RKO (cell line): ENCODE data around the gene GALK2.
A peak's percentile ranks its signal among the peaks of the same experiment; 100 is the strongest.

Source experiments
- DNase-seq: peaks from one replicate; pipeline ENCODE4 v3.0.0-alpha.2; 2016; ENCODE audit warnings: low spot score

Gene GALK2

DNA sequence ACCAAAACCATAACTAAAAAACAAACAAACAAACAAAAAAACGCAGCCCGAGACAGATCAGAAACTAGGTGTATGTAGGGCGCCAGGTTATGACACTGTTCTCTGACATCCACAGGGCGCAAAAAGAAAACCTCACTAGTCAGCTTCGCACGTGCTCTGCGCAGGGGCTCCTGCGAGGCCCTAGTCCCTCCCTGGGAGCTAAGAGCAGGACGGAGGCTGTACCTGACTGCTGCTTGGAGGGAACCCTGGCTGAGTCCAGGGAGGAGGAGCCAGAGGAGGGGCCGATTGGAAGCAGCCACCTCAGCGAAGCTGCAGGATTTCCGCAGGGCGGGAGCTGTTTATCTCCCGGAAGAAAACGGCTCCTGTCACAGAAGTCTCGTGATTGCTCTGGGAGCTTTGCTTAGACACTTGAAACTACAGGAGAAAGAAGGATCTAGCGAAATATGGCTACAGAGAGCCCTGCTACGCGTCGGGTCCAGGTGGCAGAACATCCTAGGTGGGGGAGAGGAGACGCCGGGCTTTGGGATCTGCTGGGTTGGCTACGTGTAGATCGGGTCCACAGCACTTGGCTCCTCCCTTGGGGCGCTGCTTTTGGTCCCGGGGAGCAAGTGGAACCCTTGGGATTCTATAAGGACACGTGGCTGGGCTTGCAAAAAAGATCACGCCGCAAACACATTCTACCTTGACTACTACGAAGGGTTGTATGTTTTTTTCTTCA, at the start of gene GALK2:
Gene GALK2, plus strand, starts transcription at position 368 of the 718 bp plus-strand sequence. Its CDS starts 76 bp downstream, at position 444.
- DNase-seq: peak; percentile 95

DNA sequence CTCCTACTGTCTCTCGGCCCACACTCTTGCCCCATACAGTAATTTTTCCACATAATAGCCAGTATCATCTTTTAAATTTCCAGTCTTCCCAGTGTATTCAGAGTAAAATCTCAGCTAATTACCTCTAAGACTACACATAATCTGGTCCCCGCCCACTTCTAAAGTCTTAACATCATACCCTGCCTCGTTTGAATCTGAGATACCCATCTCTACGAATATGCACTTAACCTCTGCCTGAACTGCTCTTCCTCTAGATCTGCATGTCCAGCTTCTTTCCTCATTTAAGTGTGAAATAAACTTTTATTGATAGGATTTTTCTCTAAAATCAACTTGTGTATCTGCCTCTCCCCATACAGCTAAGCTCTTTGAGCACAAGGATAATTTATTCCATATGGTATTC, 49.2 kb upstream of the GALK2 start:
- DNase-seq: no peak

DNA sequence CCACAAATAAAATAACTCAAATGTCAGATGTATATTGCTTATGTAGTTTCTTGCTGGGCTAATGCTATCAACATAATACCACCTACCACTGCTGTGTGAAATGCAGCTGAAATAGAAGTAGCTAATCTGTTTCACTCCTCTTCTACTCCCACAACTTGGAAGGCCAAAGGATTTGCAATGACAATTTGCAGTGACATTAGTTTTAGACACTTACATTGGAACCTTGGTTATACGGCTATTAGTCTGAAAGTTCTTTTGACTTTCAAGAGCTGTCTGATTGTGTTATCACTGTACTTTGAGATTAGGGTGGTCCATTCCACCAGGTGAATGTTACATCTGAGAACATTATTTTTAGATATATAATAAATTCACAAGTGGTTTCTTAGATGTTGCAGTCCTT, 48.1 kb upstream of the GALK2 start:
- DNase-seq: no peak

DNA sequence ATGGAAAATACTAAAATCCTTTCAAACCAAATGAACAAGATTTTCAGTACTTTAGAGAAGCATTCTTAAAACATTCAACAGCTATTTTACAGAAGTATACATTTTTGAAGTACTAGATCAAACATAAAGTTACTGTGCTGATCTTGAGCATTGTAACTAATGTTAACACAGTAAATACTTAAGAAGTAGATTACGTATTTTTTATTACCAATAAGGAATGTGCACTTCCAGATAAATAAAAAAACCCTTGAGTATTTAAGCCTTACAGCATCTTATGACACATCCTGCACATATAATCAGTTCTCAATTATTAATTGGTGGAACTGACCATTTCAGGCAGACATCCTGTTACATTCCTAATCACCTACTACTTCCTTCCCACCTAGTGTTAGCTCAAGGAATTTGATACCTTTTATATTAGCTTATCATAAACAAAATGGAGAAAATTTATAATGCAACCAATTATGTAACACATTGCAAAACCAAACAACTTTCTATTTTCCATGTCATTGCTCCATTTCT, 47.4 kb upstream of the GALK2 start:
- no peak for DNase-seq

DNA sequence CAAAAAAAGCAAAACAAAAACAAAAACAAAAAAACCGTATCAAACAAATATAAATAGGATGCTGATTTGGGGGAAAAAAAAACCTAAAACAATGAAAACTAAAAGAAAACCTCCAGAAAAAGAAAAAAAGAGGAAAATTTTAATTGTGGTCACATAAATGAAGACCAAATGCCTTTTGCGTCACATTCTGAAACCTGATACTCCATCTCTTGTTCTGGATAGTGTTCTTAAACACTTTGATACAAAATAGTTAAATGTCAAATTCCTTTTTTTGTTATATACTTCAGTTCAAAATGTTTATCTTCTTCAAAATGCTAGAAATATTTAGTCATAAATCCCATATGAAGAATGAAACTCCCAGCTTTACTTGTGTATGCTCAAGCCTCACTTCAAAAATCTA, 45.7 kb upstream of the GALK2 start:
- no peak for DNase-seq

DNA sequence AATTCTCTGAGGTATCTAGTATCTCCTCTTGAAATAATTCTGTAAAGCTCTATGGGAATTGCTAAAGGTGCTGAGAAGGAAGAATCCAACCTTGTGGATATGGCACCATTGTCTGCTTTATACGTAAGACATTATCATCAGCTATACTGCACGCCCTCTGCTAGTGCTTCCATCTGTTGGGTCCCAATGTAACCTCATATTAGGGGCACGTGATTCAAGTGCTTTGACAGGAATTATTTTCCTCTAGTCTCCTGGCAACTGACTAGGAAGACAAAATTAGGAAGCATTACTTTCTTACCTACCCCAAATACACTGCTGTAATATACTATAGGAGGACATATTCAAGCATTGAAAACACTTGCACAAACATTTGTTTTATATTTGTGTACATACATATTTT, 38.6 kb upstream of the GALK2 start:
- DNase-seq: no peak

DNA sequence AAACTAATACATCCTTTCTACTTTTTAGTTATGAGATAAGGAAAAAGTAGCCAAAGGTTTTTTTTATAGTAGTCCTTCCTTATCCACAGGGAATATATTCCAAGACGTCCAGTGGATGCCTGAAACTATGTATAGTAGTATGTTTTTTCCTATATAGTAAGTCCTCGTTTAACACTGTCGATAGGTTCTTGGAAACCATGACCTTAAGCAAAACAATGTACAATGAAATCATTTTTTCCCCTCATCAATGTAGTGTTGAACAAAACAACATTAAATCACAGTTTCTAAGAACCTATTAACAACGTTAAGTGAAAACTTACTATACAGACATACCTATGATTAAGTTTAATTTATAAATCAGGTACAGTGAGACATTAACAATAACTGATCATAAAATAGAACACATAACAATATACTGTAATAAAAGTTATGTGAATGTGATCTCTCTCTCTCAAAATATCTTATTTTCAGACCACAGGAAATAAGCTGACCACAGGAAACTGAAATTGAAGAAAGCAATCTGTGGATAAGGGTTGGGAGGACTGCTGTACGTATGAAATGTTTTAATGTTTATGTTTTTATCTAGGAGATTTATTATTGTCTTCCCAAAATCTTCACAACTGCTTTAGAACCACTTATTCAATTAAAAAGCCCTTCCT, 35.2 kb upstream of the GALK2 start:
- no peak for DNase-seq

DNA sequence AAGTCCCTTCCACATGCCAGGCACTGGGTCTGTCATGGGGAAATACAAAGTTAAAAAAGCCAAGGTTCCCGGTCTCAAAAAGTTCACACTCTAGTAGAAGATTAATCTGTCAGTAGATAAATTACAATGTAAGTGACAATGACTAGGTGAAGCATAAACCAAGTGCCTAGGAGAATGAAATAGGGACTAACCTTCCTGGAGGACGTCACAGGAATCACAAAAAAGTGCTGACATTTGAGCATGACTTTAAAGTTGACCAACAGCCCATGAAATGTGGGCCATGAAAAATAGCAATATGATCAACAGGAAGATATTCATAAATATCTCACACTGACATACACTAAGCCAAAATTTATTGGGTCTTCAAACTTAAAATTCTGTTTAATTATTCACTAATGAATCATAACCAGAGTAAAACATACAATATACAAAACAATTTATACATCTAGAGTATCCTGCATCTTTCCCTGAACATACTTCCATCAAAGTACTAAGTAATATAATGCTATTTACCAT, 34.6 kb upstream of the GALK2 start:
- DNase-seq: no peak

DNA sequence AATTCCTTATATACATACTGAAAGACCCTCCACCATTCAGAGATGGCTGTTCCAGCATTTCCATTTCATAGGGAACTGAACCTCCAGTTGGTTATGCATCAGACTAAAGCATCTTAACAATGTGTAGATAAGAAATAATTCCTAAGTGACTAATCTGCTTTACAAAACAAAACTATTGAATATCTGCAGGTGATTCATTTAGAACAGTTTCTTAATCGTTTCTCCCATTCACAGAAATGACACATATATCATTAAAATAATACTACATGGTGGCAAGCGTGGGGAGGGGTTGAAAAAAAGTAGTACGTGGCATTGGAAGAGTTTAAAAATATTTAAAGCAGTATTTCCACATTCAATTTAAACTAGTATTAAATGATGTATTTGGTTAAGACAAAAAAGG, 34.1 kb upstream of the GALK2 start:
- no peak for DNase-seq

DNA sequence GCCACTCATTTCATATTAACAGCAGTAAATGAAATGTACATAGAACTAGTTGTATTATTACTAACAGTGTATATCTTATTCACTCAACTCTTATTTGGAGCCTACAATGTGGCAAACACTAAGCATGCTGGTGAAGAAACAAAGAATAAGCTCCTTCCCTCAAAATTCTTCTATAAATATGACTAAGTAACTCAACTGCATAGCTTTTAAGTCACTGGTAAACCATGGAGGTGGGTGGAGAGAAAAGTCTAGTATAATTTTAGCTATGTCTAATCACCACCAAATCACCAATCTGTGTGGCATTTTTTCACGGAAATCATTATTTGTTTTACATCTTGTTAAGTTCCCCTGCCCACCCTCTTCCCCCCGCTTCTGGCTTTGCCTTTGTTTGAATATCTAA, 32.2 kb upstream of the GALK2 start:
- DNase-seq: no peak

DNA sequence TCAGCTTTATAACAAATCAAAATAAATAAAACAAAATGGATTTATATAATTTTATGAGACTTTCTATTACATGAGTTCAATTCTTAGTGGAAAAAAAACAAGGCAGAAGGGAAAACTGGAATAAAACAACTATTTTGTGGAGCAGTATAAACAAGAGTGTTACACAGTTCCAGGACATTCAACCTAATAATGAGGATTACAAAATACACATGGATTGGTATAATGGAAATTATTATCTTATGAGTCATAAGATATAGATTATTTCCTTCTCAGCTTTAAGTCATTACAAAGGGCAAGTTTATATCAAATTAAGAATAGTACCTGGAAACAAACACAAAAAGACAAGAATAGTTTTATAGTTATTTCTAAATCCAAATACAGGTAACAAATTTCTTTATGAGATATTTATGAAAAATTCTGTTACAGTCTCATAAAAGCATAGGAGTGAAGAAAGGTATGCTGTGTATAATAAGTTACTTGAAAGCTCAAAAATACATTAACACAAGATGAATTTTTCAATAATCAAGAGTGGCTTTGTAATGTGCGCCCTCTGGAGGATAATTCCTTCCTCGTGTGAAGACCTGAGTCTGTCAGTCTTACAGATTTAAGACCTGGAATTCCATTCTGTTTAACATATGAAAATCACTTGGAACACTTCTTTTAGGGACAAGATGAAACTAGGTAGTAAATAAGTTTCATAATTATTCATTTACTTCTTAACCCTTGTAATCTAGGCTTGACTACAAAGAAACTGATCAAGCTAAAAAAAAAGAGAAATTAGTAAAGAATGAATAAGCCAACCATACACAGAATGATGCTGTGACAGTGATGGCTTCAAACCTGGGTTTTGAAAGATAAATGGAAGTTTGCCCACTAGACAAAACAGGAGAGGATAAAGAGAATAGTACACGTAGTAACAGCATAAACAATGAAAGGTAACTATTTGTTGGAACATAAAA, 24.1 kb upstream of the GALK2 start:
- DNase-seq: peak; percentile 70

DNA sequence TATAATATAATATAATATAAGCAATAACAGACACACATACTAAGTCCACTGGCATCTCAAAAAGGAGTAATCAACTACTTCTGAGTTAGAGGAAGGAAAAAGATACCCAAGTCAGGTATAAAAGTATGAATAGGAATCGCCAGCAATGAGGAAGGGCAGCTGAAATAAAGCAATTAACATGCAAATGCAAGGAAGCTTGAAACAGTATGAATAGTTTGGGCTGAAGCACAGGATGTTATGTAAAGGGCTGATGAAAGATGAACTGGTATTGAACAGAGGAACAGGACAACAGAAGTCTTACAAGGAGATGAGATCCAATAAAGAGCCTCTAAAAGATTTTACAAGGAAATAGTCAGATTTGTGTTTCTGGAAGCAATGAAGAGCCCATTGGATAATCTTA, 21.7 kb upstream of the GALK2 start:
- DNase-seq: no peak

DNA sequence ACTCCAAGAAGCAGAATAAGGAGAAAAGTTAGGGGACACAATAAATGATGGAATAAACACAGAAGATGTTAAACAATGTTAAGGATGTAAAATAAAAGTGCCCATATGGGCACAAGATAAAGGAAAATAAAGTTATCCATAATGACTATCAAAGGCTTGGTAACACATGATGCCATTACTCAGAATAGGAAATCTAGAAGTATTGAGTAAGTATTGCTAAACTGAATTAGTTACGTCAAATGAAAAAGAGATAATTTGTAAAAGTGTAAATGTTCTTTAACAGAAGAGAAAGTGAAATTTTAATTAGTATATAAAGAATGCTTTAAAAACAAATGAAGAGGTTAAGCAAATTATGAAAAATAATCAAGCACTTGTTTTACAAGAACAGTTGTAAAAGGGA, 21.3 kb upstream of the GALK2 start:
- DNase-seq: no peak

DNA sequence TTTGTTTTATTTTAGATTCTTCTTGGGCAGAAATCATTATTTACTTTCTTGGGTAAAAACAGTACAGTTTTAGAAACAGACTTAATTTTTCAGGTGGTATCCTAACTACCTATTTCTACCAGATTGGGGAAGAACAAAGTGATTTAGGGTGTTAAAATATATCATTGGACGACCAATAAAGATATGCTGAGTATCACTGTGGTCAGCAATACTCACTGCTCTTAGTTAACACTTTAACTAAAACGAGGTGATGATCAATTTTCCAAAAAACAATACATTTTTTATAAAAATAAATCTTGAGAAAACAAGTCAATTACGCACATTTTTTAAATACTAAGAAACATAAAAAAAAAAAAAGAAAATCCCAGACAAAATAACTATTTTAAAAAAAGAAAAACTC, 18.2 kb upstream of the GALK2 start:
- DNase-seq: no peak

DNA sequence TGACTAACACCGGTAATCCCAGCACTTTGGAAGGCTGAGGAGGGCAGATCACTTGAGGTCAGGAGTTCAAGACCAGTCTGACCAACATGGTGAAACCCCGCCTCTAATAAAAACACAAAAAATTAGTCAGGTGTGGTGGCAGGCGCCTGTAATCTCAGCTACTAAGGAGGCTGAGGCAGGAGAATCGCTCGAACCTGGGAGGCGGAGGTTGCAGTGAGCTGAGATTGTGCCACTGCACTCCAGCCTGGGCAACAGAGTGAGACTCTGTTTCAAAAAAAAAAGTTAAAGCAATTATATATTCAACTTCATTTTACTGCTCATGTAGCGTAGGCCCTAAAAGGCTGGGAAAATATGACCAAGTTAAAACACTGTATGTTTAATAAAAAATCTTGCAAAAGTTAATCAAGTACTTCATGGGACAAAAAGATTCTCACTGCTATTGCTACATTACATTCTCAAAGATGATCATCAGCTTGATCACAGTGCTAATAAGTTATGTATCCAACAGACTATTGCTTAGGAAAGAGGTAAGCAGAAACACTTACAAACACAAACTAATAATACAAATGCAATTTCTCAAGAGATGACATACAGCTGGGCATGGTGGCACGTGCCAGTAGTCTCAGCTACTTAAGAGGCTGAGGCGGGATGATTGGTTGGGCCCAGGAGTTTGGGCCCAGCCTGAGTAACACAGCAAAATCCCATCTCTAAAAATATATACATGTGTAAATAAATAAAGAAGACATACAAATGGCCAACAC, 17.3 kb upstream of the GALK2 start:
- no peak for DNase-seq

DNA sequence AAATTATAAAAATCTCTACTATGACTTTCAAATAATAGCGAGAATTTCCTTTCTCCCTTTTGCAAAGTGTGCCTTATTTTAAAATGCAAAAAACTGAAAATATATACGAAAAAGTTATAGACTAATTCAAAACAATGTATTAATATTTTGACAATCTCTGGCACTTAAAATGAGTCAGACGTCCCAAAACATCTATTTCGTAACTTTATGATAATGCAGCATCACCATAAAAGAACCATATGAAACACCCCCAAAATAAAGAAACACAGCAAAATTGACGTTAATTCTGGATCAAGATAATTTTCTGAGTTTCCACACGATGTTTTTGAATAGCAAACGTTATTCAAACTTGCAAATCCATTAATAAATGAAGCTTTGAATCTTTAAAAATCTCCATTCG, 15.7 kb upstream of the GALK2 start:
- DNase-seq: peak; percentile 58

DNA sequence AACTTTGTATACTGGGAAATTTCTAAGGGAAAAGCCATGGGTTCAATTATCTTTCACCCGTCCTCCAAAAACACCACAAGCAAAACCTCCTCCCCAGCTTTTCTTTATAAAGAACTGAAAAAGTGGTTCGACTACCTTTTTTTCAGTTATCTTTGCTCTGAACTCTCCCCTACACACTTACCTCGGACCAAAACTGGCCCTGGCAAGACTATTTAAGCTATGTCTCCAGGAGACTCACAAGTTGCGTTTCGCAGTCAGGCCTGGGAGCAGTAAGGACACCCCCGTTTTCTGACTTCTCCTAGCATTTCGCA, 15.3 kb upstream of the GALK2 start:
- DNase-seq: peak; percentile 54

DNA sequence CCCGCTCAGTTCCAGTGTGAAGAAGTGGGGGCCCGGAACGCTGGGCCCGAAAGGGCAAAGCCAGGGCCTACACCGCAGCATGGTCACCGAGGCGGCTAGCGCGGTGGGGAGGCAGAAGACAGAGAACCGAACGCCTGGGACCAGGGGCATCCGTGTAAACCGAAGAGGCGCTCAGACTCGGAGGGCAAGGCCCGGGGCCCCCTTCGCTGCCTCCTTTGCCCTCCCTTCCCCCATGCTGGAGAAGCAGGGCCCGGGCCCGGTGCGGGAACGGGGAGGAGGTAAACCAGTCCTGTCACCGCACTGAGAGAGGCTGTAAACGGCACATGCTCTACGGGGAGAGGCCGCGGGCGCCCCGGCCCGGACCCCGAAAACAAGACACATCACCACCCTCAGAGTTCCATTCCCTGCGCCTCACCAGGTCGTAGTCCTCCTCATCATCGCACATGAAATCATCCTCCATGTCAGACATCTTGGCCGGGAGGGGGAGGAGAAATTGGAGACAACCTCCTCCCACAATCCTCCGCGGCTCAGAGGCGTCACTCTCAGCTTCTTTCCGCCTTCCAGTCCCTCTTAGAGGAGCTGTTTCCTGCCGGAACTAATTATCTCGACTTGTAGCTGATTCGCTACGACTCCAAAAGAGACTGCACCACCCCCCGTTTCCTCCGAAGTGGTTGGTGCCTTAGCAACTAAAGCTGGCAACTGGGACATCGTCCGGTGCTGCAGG, 14.8 kb upstream of the GALK2 start, which contains the start of gene COPS2:
Gene COPS2, minus strand, starts transcription at position 490 of the 724 bp plus-strand sequence. Its CDS starts 21 bp downstream, at position 469.
- DNase-seq: peak; percentile 98

DNA sequence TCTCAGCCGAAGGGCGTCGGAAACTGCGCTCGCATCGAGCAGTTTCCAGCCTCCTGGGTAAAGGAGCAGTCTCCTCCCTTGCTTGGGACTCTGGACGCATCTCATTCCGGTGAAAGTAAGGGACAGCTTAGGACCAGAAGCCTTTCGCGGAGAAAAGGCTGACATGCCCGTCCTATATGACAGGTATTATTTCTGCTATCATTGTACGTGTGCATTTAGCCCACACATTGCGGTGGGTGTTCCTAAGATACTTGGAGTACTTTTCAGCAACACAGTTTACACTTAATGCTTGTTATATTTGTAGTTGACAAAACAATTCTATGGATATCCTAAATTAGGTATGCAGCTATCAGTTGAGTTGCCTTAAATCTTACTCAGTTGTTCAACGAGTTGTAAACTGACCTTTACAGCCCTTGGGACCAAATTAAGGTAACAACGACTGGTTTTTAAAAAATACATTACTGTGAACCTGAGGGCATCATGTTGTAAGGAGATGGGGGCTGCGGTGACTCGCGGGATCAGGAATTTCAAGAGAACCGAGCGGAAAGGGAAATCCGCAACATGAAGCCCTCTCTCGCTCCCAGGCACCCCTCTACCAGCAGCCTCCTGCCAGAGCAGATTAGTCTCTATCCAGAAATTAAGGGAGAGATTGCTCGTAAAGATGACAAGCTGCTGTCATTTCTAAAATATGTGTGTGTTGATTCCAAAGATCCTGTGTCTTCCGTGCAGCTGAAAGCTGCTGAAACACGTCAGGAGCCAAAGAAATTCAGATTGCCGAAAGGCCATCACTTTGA, 14.0 kb upstream of the GALK2 start:
- peak; percentile 55 for DNase-seq

DNA sequence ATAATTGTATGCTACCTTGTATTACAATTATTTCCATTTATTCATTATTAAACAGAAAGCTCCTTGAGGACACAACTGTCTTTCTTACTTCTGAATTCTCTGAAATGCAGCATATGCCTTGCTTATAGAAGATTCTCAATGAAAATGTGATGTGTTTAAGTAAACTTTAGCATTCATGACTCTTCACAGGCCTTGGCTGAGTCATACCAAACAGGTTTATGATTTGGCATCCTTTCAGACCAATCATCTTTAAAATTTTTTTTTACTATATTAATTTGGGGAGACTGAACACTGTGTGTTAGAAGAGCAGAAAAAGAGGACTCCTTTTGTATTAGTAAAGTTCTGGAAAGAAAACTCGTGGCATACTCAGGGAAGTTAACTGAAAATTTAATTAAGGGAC, 6.4 kb upstream of the GALK2 start:
- peak; percentile 19 for DNase-seq
